Activated CD8-positive, alpha-beta T cell treated with anti-CD3 and anti-CD28 coated beads for 36 hours (primary cell): Measurements from ENCODE around the gene RECQL5. TPM values are rescaled to one million over a fixed set of nuclear protein-coding genes. Genes with fewer than 3 reads are reported as not detected.
"Not testable (repeated sequence)": the region's sequence is repeated elsewhere in the genome, so short reads cannot be mapped to it uniquely, and the experiment has no call there.

Source experiments
- ATAC-seq: fragments of 200-7000 bp; cut with Tn5 transposase; one replicate; pipeline ENCODE4 v1.10.0; 2021; ENCODE audit warnings: mild to moderate bottlenecking, moderate library complexity
- CTCF ChIA-PET: fragments of 350-600 bp; sonication (Branson Sonifier 250); formaldehyde crosslinking; loops from one replicate; lab custom pipeline; 2021; ENCODE audit warnings: antibody characterized with exemption; lab: Charles Lee
- POLR2A ChIA-PET: fragments of 350-600 bp; sonication (Branson Sonifier 250); formaldehyde crosslinking; loops from one replicate; lab custom pipeline; 2021; ENCODE audit warnings: antibody characterized with exemption; lab: Charles Lee
- DNase-seq: peaks from one replicate; pipeline ENCODE4 v3.0.0-alpha.2; 2020
- H3K27ac Mint-ChIP-seq: one replicate; pipeline ENCODE4 v1.8.0; 2021; ENCODE audit warnings: mild to moderate bottlenecking, mixed read lengths
- H3K27me3 Mint-ChIP-seq: one replicate; pipeline ENCODE4 v1.8.0; 2021; ENCODE audit warnings: mixed read lengths
- H3K36me3 Mint-ChIP-seq: one replicate; pipeline ENCODE4 v1.8.0; 2021; ENCODE audit warnings: low read depth, mixed read lengths
- H3K4me1 Mint-ChIP-seq: one replicate; pipeline ENCODE4 v1.8.0; 2021; ENCODE audit warnings: low read depth, mixed read lengths
- H3K4me3 Mint-ChIP-seq: one replicate; pipeline ENCODE4 v1.8.0; 2021; ENCODE audit warnings: mild to moderate bottlenecking, moderate library complexity, mixed read lengths
- H3K9me3 Mint-ChIP-seq: one replicate; pipeline ENCODE4 v1.8.0; 2021; ENCODE audit warnings: mixed read lengths
- intact Hi-C: fragments of 100-400 bp; cut with micrococcal nuclease; formaldehyde crosslinking; loops from one replicate; pipeline ENCODE4 v1.10.0; 2022
- total RNA-seq, 2 experiments: library from RNA; stranded (reverse); gene quantifications; one replicate each; pipeline ENCODE4 v1.2.3, GENCODE V29; 2021
- TF ChIP-seq, protein P1 (sequence below): fragments of 200-600 bp; IDR thresholded peaks from one replicate; pipeline ENCODE4 v1.8.0; 2022; ENCODE audit warnings: antibody characterized with exemption, mild to moderate bottlenecking

The RECQL5 gene
- total RNA-seq, 2 experiments from 2014 or later: 33.3 to 34.2 TPM

DNA sequence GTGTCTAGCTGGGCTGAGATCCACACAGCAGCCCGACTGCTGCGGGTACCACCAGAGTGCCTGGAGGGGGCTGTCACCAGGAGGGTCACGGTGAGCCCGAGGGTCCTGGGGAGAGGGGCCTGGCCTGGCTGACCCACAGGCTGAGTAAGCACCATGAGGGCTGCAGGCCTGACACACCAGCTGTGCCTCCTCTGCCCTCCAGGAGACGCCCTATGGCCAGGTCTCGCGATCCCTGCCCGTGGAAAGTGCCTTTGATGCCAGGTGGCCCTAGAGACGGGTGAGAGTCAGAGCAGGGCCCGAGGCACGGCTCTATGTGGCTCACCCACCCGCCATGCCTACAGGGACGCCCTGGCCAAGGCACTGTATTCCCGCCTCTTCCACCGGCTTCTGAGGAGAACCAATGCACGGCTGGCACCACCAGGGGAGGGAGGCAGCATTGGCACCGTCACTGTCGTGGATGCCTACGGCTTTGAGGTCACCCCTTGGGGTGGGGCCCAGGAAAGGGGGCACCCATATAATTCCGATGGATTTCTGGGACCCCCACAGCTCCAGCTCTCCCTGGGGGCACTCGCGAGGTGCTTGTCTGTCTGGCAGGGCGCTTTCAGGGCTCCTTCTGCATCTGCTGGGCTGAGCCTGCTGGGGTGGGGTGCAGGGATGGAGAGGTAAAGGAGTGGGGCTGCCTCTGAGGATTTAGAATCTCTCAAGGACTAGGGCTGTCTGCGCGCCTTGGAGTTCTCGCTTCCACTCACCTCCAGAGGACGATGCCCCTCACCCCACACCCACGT, 72.3 kb downstream of the RECQL5 start:
- Mint-ChIP-seq H3K9me3 (no peaks in the 10 kb centered on the region), H3K27ac (no peak overlapping the region), H3K36me3 (no peaks in the 10 kb centered on the region), H3K27me3 (no peaks in the 10 kb centered on the region), H3K4me1 (no peaks in the 10 kb centered on the region), H3K4me3 (no peak overlapping the region)
- no peak for DNase-seq
- POLR2A ChIA-PET: no interaction called here
- TF ChIP-seq, protein P1, sequence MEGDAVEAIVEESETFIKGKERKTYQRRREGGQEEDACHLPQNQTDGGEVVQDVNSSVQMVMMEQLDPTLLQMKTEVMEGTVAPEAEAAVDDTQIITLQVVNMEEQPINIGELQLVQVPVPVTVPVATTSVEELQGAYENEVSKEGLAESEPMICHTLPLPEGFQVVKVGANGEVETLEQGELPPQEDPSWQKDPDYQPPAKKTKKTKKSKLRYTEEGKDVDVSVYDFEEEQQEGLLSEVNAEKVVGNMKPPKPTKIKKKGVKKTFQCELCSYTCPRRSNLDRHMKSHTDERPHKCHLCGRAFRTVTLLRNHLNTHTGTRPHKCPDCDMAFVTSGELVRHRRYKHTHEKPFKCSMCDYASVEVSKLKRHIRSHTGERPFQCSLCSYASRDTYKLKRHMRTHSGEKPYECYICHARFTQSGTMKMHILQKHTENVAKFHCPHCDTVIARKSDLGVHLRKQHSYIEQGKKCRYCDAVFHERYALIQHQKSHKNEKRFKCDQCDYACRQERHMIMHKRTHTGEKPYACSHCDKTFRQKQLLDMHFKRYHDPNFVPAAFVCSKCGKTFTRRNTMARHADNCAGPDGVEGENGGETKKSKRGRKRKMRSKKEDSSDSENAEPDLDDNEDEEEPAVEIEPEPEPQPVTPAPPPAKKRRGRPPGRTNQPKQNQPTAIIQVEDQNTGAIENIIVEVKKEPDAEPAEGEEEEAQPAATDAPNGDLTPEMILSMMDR: no peak
- CTCF ChIA-PET: no interaction called here
- intact Hi-C loops: no loop called here
- no peak for ATAC-seq

DNA sequence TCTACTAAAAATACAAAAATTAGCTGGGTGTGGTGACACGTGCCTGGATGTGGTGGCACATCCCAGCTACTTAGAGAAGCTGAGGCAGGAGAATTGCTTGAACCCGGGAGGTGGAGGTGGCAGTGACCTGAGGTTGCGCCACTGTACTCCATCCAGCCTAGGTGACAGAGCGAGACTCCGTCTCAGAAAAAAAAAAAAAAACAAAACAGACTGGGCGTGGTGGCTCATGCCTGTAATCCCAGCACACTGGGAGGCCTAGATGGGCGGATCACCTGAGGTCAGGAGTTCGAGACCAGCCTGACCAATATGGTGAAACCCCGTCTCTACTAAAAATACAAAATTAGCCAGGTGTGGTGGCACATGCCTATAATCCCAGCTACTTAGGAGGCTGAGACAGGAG, 73.5 kb downstream of the RECQL5 start:
- H3K4me3 Mint-ChIP-seq, H3K36me3 Mint-ChIP-seq, POLR2A ChIA-PET: not testable (repeated sequence)

DNA sequence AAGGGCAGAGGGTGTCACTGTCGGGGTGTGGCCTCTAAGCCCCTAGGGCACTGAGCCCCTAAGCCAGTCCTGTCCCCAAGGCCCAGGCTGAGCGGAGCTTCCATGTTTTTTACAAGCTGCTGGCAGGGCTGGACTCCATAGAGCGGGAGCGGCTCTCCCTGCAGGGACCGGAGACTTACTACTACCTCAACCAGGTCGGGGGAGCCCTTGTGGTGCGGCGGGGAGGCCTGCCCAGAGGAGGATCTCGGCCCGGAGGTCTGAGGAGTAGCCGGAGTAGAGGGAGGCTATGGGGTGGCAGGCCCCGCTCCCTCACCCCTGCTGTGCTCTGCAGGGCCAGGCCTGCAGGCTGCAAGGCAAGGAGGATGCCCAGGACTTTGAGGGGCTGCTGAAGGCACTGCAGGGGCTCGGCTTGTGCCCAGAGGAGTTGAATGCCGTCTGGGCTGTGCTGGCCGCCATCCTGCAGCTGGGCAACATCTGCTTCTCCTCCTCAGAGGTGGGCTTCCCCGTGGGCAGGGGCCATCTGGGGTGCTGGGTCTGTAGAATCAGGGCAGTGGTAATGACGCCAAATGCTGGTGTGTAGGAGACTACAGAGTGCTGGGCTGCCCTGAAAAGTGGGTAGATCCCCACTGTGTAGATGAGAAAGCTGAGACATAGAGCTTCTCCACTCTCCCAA, 74.5 kb downstream of the RECQL5 start:
- Mint-ChIP-seq H3K27ac (no peak overlapping the region), H3K27me3 (no peaks in the 10 kb centered on the region), H3K36me3 (no peaks in the 10 kb centered on the region), H3K4me1 (peaks cover under 1% of the 10 kb centered on the region), H3K9me3 (no peaks in the 10 kb centered on the region), H3K4me3 (no peak overlapping the region)
- POLR2A ChIA-PET: no interaction called here
- CTCF ChIA-PET: interaction anchor here (1.8 kb wide), 1 partner anchor 157 kb away, joined by 5 read pairs; no protein-coding TSS in a partner anchor
- TF ChIP-seq, protein P1: no peak
- DNase-seq (no peak), ATAC-seq (no peak)
- intact Hi-C loops: no loop called here

More for the DNA sequence above, 73.5 kb downstream of the RECQL5 start:
- H3K27me3 Mint-ChIP-seq, H3K27ac Mint-ChIP-seq, CTCF ChIA-PET, ATAC-seq, DNase-seq, H3K4me1 Mint-ChIP-seq, H3K9me3 Mint-ChIP-seq, intact Hi-C loops: not testable (repeated sequence)

DNA sequence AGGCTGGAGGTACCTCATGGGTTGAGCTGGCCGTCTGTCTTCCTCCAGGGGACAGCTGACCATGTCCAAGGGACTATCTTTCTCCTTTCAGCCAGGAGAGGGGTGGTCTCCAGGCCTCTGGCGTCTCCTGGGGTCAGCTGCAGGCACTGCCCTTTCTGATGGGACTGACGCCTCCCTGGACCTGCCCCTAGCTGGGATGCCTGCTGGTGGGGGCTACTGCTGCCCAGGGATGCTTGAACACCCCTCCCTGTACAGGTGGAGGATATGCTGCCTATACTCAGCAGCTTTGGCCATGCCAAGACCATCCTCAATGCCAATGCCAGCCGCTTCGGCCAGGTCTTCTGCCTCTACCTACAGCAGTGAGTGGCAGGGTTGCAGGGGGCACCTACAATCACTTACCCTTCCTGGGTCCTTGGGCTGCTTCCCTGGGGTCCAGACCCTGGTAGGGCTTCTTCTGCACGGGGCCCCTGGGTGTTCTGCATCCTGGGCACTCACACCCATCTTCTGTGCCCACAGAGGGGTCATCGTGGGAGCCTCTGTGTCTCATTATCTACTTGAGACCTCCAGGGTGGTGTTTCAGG, 75.1 kb downstream of the RECQL5 start:
- Mint-ChIP-seq H3K27me3 (no peaks in the 10 kb centered on the region), H3K4me3 (no peak overlapping the region), H3K27ac (no peak overlapping the region), H3K36me3 (no peaks in the 10 kb centered on the region), H3K4me1 (peaks cover 4% of the 10 kb centered on the region), H3K9me3 (no peaks in the 10 kb centered on the region)
- DNase-seq (no peak), ATAC-seq (no peak)
- TF ChIP-seq, protein P1: no peak
- intact Hi-C loops: no loop called here
- CTCF ChIA-PET: interaction anchor here (1.8 to 3.0 kb wide), 4 partner anchors 10 to 158 kb away, joined by 5 to 19 read pairs (median 8); partner anchors contain the start of gene SMIM5
- POLR2A ChIA-PET: no interaction called here

DNA sequence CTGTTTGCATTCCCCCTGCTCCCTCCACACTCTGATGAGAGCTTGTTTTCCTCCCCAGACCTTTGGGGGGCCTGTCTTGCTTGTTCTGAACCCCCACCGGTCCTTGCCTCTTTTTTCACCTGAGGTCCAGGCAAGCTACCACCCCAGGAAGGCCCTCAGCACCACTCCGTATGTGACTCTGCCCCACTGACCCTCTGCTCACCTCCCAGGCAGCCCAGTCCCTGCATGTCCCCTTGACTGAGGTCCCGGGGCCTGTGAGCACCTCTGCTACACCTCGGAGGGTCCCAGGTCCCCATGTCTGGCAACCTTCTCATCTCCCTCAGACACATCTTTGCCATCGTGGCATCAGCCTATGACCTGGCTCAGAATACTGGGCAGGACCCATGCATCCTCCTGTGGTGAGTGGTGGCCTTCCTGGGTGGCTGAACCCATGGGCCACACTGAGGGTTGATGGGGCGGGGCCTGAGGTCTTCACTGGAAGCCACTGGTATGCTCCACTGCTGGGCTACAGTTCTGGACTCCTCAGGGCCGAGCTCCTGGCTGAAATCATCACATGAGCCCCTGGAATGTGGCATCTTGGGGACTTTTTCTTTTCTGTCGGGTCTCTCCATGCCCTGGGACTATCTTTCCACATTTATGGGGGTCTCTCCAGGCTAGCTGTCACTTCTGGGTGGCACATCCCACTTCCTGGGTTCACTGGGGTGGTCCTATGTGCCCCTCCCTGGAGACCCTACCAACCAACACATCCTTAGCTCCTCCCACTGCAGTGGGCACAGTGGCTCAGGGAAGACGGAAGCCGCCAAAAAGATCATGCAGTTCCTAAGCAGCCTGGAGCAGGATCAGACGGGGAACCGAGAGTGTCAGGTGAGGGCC, 75.9 kb downstream of the RECQL5 start:
- no peak for DNase-seq
- intact Hi-C loops: no loop called here
- H3K4me3 Mint-ChIP-seq: peak overlapping the region; percentile 28
- H3K27me3 Mint-ChIP-seq: no peaks in the 10 kb centered on the region
- CTCF ChIA-PET: interaction anchor here (0.9 to 3.0 kb wide), 7 partner anchors 10 to 162 kb away, joined by 3 to 19 read pairs (median 5); partner anchors contain the start of gene SMIM5
- no peak for ATAC-seq
- no peak overlapping the region for H3K27ac Mint-ChIP-seq
- POLR2A ChIA-PET: interaction anchor here (1.2 to 1.4 kb wide), 3 partner anchors 8 to 275 kb away, joined by 3 read pairs; no protein-coding TSS in a partner anchor
- H3K36me3 Mint-ChIP-seq: no peaks in the 10 kb centered on the region
- H3K9me3 Mint-ChIP-seq: no peaks in the 10 kb centered on the region
- peaks cover 4% of the 10 kb centered on the region for H3K4me1 Mint-ChIP-seq
- TF ChIP-seq, protein P1: no peak
